Suprapubic skin (tissue), 4 donors: ENCODE measurements around the gene MAP1LC3B. TPM values are rescaled to one million over a fixed set of nuclear protein-coding genes. Genes with fewer than 3 reads are reported as not detected.
A peak's percentile ranks its signal among the peaks of the same experiment; 100 is the strongest.

ENCODE experiments used
- DNase-seq, 2 donors: peaks; one replicate each; pipeline ENCODE4 v3.0.0-alpha.2; 2019; ENCODE audit warnings: low spot score in 2 of 2
- H3K27ac ChIP-seq: fragments of 200-600 bp; sonication (generic); one replicate; pipeline ENCODE4 v1.5.1; 2019
- H3K27me3 ChIP-seq: fragments of 200-600 bp; sonication (generic); one replicate; pipeline ENCODE4 v1.5.1; 2019
- H3K36me3 ChIP-seq: fragments of 200-600 bp; sonication (generic); one replicate; pipeline ENCODE4 v1.5.1; 2019
- H3K4me1 ChIP-seq: fragments of 200-600 bp; sonication (generic); one replicate; pipeline ENCODE4 v1.5.1; 2019
- H3K4me3 ChIP-seq: fragments of 200-600 bp; sonication (generic); one replicate; pipeline ENCODE4 v1.5.1; 2019; ENCODE audit warnings: mild to moderate bottlenecking
- H3K9me3 ChIP-seq: fragments of 200-600 bp; sonication (generic); one replicate; pipeline ENCODE4 v1.5.1; 2019
- CTCF ChIP-seq, 2 donors: fragments of 200-600 bp in 1 of 2; fragments of 450-650 bp in 1 of 2; sonication (generic) in 1 of 2; IDR thresholded peaks; one replicate each; pipeline ENCODE4 v1.5.1; 2016 to 2019; ENCODE audit warnings: antibody characterized with exemption in 2 of 2, mild to moderate bottlenecking in 1 of 2, moderate library complexity in 1 of 2
- EP300 ChIP-seq: sonication (generic); formaldehyde crosslinking; IDR thresholded peaks from one replicate; pipeline ENCODE4 v1.6.1; 2017; ENCODE audit warnings: antibody characterized with exemption
- POLR2A ChIP-seq, 2 donors: fragments of 450-650 bp; IDR thresholded peaks; one replicate each; pipeline ENCODE4 v1.6.1; 2017; ENCODE audit warnings: antibody characterized with exemption in 2 of 2, mild to moderate bottlenecking in 2 of 2, moderate library complexity in 2 of 2
- POLR2AphosphoS5 ChIP-seq, 3 donors: sonication (generic); formaldehyde crosslinking; IDR thresholded peaks; one replicate each; pipeline ENCODE4 v1.6.1; 2017; ENCODE audit warnings: antibody characterized with exemption in 3 of 3
- WGBS: methylation state at CpG from one replicate; pipeline ENCODE4 v1.1.5; 2018; 5-methylcytosine and 5-hydroxymethylcytosine counted together
- total RNA-seq, 4 donors: library from RNA; depleted of rRNA; stranded (reverse); fragments of >200 nt; gene quantifications; one replicate each; pipeline ENCODE4 v1.1.0, GENCODE V29; 2016

MAP1LC3B gene
- total RNA-seq, 4 donors from 2014 or later = 57.8 to 82.0 (median 71.3) TPM

- no peak overlapping the region for H3K4me3 ChIP-seq
- DNase-seq = no peak
- H3K27me3 ChIP-seq = no peaks in the 10 kb centered on the region
- WGBS = 97% methylated on average over 13 of the region's 13 CpGs
- H3K4me1 ChIP-seq = peaks cover 25% of the 10 kb centered on the region
- no peak for TF ChIP-seq EP300
- no peak for TF ChIP-seq POLR2AphosphoS5 (IDR thresholded peaks at IDR 0.05)
- no peak for TF ChIP-seq POLR2A (IDR thresholded peaks at IDR 0.05)
- TF ChIP-seq CTCF (IDR thresholded peaks at IDR 0.05) = no peak
- no peak overlapping the region for H3K27ac ChIP-seq
- H3K9me3 ChIP-seq = no peaks in the 10 kb centered on the region
- H3K36me3 ChIP-seq = peaks cover 41% of the 10 kb centered on the region
Observed at GRCh38 chr16:87347932-87348615, 44.1 kb upstream of the MAP1LC3B start.

- no peak for DNase-seq
- Histone ChIP-seq H3K9me3 (no peaks in the 10 kb centered on the region), H3K36me3 (peaks cover 40% of the 10 kb centered on the region), H3K27ac (no peak overlapping the region), H3K4me3 (no peak overlapping the region), H3K4me1 (peaks cover 25% of the 10 kb centered on the region), H3K27me3 (no peaks in the 10 kb centered on the region)
- 95% methylated on average over 13 of the region's 13 CpGs for WGBS
- TF ChIP-seq CTCF (IDR thresholded peaks at IDR 0.05) (no peak), EP300 (no peak), POLR2A (IDR thresholded peaks at IDR 0.05) (no peak), POLR2AphosphoS5 (IDR thresholded peaks at IDR 0.05) (no peak)
Observed at GRCh38 chr16:87348616-87349157, 43.4 kb upstream of the MAP1LC3B start.

GRCh38 chr16:87350031-87350430 is 42.1 kb upstream of the MAP1LC3B start:
- no peaks in the 10 kb centered on the region for H3K9me3 ChIP-seq
- no peak overlapping the region for H3K27ac ChIP-seq
- peaks cover 44% of the 10 kb centered on the region for H3K36me3 ChIP-seq
- no peak for DNase-seq
- H3K4me3 ChIP-seq = no peak overlapping the region
- whole genome bisulfite sequencing = 85% methylated on average over 8 of the region's 8 CpGs
- TF ChIP-seq EP300 = no peak
- TF ChIP-seq POLR2AphosphoS5 (IDR thresholded peaks at IDR 0.05) = no peak
- no peak for TF ChIP-seq POLR2A (IDR thresholded peaks at IDR 0.05)
- no peak for TF ChIP-seq CTCF (IDR thresholded peaks at IDR 0.05)
- H3K27me3 ChIP-seq = no peaks in the 10 kb centered on the region
- H3K4me1 ChIP-seq = peaks cover 20% of the 10 kb centered on the region

GRCh38 chr16:87350681-87351319 is 41.3 kb upstream of the MAP1LC3B start:
- Histone ChIP-seq H3K4me3 (peak overlapping the region; percentile 12), H3K27ac (peak overlapping the region; percentile 40), H3K9me3 (no peaks in the 10 kb centered on the region), H3K27me3 (no peaks in the 10 kb centered on the region), H3K36me3 (peaks cover 48% of the 10 kb centered on the region), H3K4me1 (peaks cover 12% of the 10 kb centered on the region)
- TF ChIP-seq POLR2AphosphoS5 (IDR thresholded peaks at IDR 0.05) (no peak), POLR2A (IDR thresholded peaks at IDR 0.05) (no peak), EP300 (no peak), CTCF (IDR thresholded peaks at IDR 0.05) (no peak)
- WGBS = 63% methylated on average over 23 of the region's 23 CpGs
- no peak for DNase-seq

GRCh38 chr16:87351320-87351698 is 40.8 kb upstream of the MAP1LC3B start:
- peak overlapping the region; percentile 40 for H3K27ac ChIP-seq
- no peaks in the 10 kb centered on the region for H3K9me3 ChIP-seq
- H3K4me3 ChIP-seq = peak overlapping the region; percentile 12
- no peaks in the 10 kb centered on the region for H3K27me3 ChIP-seq
- no peak for DNase-seq
- 84% methylated on average over 7 of the region's 9 CpGs for WGBS
- H3K4me1 ChIP-seq = peaks cover 11% of the 10 kb centered on the region
- TF ChIP-seq POLR2A (IDR thresholded peaks at IDR 0.05) (no peak), CTCF (IDR thresholded peaks at IDR 0.05) (no peak), EP300 (no peak), POLR2AphosphoS5 (IDR thresholded peaks at IDR 0.05) (no peak)
- peaks cover 47% of the 10 kb centered on the region for H3K36me3 ChIP-seq
